Right lobe of liver (tissue), 4 donors: ENCODE data around the gene PARD6G.

Experiments used
- POLR2A ChIP-seq: fragments of 450-650 bp; IDR thresholded peaks from one replicate; pipeline ENCODE4 v1.6.1; 2017; ENCODE audit warnings: antibody characterized with exemption, mild to moderate bottlenecking
- TF ChIP-seq, protein P1 (sequence below), 4 donors: fragments of 200-600 bp in 3 of 4; fragments of 450-650 bp in 1 of 4; IDR thresholded peaks; one replicate each; pipeline versions ENCODE4 v1.5.1 to v1.8.0; 2016 to 2022; ENCODE audit warnings: antibody characterized with exemption in 4 of 4, mild to moderate bottlenecking in 2 of 4
- donor health status: DM: no; HTN: no; CAD: no.
- donor health status: DM: no; HTN: no; CAD: no.
- donor health status: DM: no; HTN: yes; CAD: no.

DNA sequence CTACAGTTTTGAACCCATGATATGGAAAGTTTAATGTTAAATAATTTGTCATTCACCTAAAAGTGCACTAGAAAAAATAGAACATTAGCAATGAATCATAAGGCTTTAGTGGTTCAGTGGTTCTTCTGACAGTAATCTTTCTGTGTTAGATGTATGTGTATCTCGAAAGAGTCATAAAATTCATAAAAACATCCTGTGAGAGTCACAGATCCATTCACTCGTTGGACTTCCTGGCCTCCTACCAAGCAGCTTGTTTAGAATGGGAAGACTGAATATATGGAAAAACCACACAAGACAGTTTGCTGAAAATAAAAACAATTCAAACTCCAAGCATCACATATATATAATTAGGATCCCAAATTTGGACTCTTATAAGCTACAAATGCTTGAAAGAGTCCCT, 103.4 kb downstream of the PARD6G start:
- TF ChIP-seq, protein P1, sequence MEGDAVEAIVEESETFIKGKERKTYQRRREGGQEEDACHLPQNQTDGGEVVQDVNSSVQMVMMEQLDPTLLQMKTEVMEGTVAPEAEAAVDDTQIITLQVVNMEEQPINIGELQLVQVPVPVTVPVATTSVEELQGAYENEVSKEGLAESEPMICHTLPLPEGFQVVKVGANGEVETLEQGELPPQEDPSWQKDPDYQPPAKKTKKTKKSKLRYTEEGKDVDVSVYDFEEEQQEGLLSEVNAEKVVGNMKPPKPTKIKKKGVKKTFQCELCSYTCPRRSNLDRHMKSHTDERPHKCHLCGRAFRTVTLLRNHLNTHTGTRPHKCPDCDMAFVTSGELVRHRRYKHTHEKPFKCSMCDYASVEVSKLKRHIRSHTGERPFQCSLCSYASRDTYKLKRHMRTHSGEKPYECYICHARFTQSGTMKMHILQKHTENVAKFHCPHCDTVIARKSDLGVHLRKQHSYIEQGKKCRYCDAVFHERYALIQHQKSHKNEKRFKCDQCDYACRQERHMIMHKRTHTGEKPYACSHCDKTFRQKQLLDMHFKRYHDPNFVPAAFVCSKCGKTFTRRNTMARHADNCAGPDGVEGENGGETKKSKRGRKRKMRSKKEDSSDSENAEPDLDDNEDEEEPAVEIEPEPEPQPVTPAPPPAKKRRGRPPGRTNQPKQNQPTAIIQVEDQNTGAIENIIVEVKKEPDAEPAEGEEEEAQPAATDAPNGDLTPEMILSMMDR (IDR thresholded peaks at IDR 0.05) = no peak
- no peak for TF ChIP-seq POLR2A
